Measurements from ENCODE around the gene RFX8. TPM values are rescaled to one million over a fixed set of nuclear protein-coding genes. Genes with fewer than 3 reads are reported as not detected.
A peak's percentile ranks its signal among the peaks of the same experiment; 100 is the strongest.

Gene RFX8
- total RNA-seq, 2 donors from 2014 or later: 2.1 to 2.2 TPM

DNA sequence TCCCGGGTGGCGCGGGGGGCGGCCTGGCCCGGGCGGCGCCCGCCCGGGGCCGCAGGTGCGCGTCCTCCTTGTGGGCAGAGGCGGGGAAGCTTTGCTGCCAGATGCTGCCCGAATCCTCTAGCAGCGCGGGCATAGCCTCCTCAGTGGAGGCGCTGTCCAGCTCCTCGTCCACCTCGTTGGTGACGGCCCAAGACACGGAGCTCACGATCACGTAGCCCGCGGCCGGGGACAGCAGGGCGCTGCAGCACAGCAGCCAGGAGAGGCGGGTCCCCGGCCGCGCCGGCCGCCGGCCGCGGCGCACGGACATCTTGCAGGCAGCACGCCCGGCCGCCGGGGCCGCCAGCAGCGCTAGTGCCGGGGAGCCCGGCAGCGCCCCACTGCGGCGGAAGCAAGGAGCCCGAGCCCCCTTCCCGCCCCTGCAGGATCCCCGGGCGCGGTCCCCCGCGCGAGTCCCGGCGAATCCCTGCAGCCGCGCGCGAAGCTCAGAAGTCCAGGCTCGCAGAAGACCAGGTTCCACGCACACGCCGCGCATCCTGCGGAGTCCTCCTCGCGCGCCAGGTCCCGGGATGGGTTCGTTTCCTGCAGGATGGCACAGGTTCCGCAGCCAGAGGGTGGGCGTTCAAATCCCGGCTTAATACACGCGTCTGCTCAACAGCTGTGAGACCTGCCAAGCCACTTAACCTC lies 87.6 kb downstream of the RFX8 start, which contains the start of gene CREG2:
Gene CREG2, minus strand, starts transcription at position 353 of the 684 bp plus-strand sequence. Its CDS starts 46 bp downstream, at position 307.
- Mint-ChIP-seq H3K27me3 (peaks cover 44 to 47% of the 10 kb centered on the region in 2 donors), H3K4me1 (ENCODE audit: low read depth in 2 of 2) (peaks cover 4% of the 10 kb centered on the region in 2 donors), H3K9me3 (no peaks in the 10 kb centered on the region), H3K4me3 (peak within 1 kb of the TSS; percentile 75), H3K27ac (no peak within 1 kb of the TSS), H3K36me3 (no peaks in the 10 kb centered on the region)
- ATAC-seq (peak; percentile 74 to 85), DNase-seq (ENCODE audit: low spot score) (no peak)

DNA sequence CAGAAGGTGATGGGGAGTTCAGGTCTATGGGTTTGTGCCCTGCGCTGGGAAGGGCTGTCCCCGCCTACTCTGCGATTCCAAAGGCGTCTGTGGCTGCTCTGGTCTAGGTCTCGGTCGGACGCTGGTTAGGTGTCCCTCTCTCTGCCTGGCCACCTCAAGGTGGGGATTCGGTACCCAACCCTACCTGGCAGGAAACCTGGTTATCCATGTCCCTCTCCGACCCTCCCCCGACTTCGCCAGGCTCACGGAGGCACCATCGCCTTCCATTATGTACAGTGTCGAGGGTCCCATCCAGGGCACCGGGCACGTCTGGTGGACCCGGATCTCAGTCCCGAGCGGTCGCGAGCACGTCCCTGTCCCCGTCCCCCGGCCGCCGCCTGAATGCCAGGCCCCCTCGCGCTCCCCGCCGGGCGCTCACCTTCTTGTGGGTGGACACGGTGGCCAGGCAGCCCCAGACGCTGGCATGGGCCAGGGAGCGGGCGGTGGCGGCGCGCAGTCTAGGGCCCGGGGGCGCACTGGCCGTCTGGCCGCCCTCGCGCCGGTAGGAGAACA lies 88.2 kb downstream of the RFX8 start:
- H3K4me3 Mint-ChIP-seq: peak overlapping the region; percentile 66
- H3K36me3 Mint-ChIP-seq: no peaks in the 10 kb centered on the region
- H3K27ac Mint-ChIP-seq: no peak overlapping the region
- DNase-seq (ENCODE audit: low spot score): no peak
- ATAC-seq: peak; percentile 51 to 54
- H3K27me3 Mint-ChIP-seq: peaks cover 44 to 46% of the 10 kb centered on the region in 2 donors
- peaks cover 4% of the 10 kb centered on the region in 2 donors for H3K4me1 Mint-ChIP-seq (ENCODE audit: low read depth in 2 of 2)
- H3K9me3 Mint-ChIP-seq: no peaks in the 10 kb centered on the region

DNA sequence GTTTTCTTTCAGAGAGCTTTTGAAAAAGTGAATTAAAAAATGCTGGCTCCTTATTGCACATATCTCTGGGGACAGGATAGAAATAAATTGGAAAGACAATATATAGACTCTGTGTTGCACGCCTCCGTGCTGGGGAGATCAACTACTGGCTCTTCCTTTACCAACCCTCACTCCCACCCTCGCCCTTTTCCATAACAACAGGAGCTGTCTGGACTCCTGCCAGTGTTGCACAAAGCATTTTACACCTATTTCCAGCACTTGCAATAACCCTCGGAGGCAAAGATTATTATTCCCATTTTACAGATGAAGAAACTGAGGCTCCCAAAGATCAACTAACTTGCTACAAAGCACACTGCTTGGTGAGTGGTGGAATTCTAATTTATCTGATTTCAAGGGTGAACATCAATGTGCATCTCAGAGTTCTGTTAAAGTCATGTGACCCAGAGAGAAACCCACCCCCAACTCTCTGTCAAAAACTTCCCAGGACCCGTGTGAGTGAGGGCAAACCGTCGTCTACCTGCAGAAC lies 91.8 kb downstream of the RFX8 start:
- Mint-ChIP-seq H3K9me3 (no peaks in the 10 kb centered on the region), H3K4me3 (no peak overlapping the region), H3K4me1 (ENCODE audit: low read depth in 2 of 2) (peaks cover 4% of the 10 kb centered on the region in 2 donors), H3K27me3 (peaks cover 26 to 30% of the 10 kb centered on the region in 2 donors), H3K36me3 (no peaks in the 10 kb centered on the region), H3K27ac (no peak overlapping the region)
- no peak for DNase-seq (ENCODE audit: low spot score)
- ATAC-seq: no peak

DNA sequence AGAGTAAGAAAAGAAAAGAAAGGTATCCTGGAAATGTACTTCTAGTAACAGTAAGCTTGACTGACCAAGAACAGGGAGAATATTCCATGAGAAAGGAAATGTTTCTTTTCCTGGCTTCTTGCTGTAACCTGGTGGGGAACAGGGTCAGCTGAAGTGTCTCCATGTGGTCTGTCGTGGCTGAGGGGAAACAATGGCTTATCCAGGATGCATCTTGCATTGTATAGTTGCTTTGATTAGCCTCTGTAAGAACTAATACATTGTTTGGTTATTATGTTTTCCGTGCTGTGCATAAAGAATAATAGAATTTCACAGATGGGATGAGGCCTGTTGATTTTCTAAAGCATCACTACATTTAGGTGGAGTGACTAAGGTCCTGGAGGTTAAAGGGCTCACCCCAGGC lies 92.5 kb downstream of the RFX8 start:
- H3K27me3 Mint-ChIP-seq: peaks cover 21 to 29% of the 10 kb centered on the region in 2 donors
- no peak overlapping the region for H3K4me3 Mint-ChIP-seq
- no peaks in the 10 kb centered on the region for H3K9me3 Mint-ChIP-seq
- no peak for ATAC-seq
- DNase-seq (ENCODE audit: low spot score): no peak
- no peaks in the 10 kb centered on the region for H3K36me3 Mint-ChIP-seq
- no peaks in the 10 kb centered on the region for H3K4me1 Mint-ChIP-seq (ENCODE audit: low read depth in 2 of 2)
- H3K27ac Mint-ChIP-seq: no peak overlapping the region

DNA sequence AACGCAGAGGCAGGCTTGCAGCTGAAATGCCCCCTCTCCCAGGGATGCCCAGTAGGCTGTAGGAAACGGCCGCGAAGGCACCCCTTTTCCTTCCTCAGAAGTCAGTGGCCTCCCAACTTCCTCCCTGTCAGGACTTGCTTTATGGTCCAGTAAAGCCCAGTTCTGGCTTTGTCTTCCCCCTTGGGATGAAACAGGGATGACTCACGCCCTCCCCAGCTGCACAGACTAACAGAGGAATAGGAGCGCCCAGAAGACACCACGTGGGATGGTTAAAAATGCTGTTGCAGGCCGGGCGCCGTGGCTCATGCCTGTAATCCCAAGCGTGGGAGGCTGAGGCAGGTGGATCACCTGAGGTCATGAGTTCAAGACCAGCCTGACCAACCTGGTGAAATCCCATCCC lies 94.5 kb downstream of the RFX8 start:
- ATAC-seq (no peak), DNase-seq (ENCODE audit: low spot score) (no peak)
- peaks cover 9 to 20% of the 10 kb centered on the region in 2 donors for H3K27me3 Mint-ChIP-seq
- H3K4me1 Mint-ChIP-seq (ENCODE audit: low read depth in 2 of 2): no peaks in the 10 kb centered on the region
- no peaks in the 10 kb centered on the region for H3K9me3 Mint-ChIP-seq
- H3K4me3 Mint-ChIP-seq: no peak overlapping the region
- no peaks in the 10 kb centered on the region for H3K36me3 Mint-ChIP-seq
- no peak overlapping the region for H3K27ac Mint-ChIP-seq

DNA sequence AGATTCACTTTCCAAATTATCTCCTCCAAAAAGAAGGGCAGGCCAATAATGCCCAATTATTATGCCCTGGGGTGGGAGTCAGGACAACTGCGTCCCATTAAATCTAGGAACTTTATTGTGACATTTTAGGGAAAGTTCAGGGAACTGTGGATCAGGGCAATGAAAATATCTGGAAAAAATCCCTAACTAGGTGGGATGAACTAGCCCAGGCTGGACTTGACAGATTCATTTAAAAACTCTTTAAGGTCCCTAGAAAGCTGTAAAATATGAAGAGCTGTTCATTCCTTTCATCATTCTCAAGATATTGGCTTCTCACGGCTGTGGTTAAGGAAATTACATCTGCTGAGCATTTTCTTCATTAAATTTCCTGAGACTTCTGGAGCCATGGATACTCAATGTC lies 95.8 kb downstream of the RFX8 start:
- Mint-ChIP-seq H3K27me3 (peaks cover 0 to 13% of the 10 kb centered on the region in 2 donors), H3K4me3 (no peak overlapping the region), H3K4me1 (ENCODE audit: low read depth in 2 of 2) (no peaks in the 10 kb centered on the region), H3K9me3 (no peaks in the 10 kb centered on the region), H3K27ac (no peak overlapping the region), H3K36me3 (no peaks in the 10 kb centered on the region)
- ATAC-seq: no peak
- no peak for DNase-seq (ENCODE audit: low spot score)

DNA sequence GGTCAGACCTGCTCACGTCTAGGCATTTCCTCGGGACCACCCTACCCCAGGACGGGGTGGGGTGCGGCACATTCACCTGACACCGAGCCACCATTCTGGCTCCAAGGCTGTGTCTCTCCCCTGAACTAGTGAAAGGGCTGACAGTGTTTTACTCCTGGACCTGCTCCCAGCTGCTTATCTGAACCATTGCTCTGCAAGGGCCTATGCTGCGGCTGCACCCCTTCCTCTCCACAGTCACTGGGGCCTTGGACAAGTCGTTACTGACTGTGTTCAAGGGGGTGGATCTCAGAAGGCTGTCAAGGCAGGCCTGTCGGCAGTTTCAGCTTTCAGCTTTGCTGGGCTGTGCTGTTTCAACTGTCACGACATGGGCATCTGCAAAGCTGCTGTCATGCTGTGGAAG lies 99.3 kb downstream of the RFX8 start:
- no peaks in the 10 kb centered on the region for H3K36me3 Mint-ChIP-seq
- H3K4me3 Mint-ChIP-seq: no peak overlapping the region
- ATAC-seq (no peak), DNase-seq (ENCODE audit: low spot score) (no peak)
- no peaks in the 10 kb centered on the region for H3K4me1 Mint-ChIP-seq (ENCODE audit: low read depth in 2 of 2)
- H3K27ac Mint-ChIP-seq: no peak overlapping the region
- peaks cover 0 to 9% of the 10 kb centered on the region in 2 donors for H3K27me3 Mint-ChIP-seq
- no peaks in the 10 kb centered on the region for H3K9me3 Mint-ChIP-seq

DNA sequence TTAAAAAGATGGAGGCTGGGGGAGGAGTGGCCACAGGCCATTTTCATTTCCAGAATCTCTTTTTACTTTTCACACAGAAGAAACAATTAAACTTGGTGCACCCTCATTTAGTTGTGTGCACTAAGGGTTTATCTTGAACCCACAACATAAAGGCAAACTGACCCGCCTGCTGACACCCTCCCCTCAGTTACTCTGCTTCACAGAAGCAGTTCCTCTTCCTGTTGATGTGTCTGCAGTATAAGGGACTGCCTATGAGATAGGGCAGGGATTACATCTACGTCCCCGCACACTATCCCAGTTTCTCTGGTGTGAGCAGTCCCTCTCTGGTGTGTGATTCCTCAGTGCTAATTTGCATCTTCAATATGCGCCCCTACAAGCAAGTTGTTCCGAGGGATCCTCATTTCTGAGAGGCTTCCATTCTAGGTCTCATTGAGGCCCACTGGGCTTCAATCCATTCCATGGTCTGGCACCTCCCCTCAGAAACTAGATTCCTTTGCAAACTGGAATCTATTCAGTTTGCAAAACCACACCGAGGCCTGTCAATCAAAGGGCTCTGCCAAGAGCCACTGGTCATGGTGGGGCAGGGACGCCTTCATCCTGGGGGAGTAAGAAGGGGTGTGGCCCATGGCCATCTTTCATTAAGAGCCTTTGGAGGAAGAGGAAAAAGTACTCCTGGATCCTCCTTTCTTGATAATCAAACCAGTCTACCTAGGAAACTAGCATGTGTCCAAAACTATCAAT lies 99.9 kb downstream of the RFX8 start:
- peak in 1 of 2 donors; percentile 13 for ATAC-seq
- H3K36me3 Mint-ChIP-seq: no peaks in the 10 kb centered on the region
- peaks cover 0 to 9% of the 10 kb centered on the region in 2 donors for H3K27me3 Mint-ChIP-seq
- H3K9me3 Mint-ChIP-seq: no peaks in the 10 kb centered on the region
- H3K4me3 Mint-ChIP-seq: no peak overlapping the region
- DNase-seq (ENCODE audit: low spot score): no peak
- no peak overlapping the region for H3K27ac Mint-ChIP-seq
- no peaks in the 10 kb centered on the region for H3K4me1 Mint-ChIP-seq (ENCODE audit: low read depth in 2 of 2)

DNA sequence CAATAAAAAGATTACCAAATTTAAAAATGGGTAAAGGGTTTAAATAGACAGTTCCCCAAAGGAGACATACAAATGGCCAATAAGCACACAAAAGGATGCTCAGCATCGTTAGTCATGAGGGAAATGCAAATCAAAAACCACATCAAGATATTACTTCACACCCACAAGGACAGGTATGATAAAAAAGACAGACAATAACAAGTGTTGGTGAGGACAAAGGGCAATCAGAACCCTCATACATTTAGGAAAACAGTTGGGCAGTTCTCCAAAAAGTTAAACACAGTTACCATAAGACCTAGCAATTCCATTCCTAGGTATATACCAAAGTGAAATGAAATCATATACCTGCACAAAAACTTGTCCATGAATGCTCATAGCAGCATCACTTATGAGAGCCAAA lies 102.1 kb downstream of the RFX8 start:
- Mint-ChIP-seq H3K36me3 (no peaks in the 10 kb centered on the region), H3K9me3 (no peaks in the 10 kb centered on the region)

DNA sequence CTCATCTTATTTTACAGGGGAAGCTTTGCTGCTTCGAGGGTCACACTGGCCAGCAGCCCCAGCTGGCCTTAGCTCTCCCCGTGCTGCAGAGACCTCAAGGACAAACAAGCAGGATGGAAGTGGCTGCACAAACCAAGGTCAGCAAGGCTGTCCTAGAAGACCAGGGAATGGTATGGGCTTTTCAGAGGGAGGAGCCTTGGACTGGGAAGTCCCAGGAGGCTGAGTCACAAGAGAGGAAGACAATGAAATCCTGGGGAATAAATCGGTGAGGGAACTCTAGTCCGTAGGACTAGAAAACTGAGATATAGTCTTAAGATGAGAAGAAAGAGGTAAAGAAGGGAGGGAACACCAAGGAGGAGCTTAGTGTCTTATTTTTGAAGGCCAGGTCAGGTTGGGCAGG lies 103.3 kb downstream of the RFX8 start:
- ATAC-seq: no peak
- H3K27ac Mint-ChIP-seq: no peak overlapping the region
- no peaks in the 10 kb centered on the region for H3K4me1 Mint-ChIP-seq (ENCODE audit: low read depth in 2 of 2)
- no peak overlapping the region for H3K4me3 Mint-ChIP-seq
- no peak for DNase-seq (ENCODE audit: low spot score)
- H3K9me3 Mint-ChIP-seq: no peaks in the 10 kb centered on the region
- peaks cover 0 to 6% of the 10 kb centered on the region in 2 donors for H3K27me3 Mint-ChIP-seq
- H3K36me3 Mint-ChIP-seq: no peaks in the 10 kb centered on the region

More for the DNA sequence above, 102.1 kb downstream of the RFX8 start:
- Mint-ChIP-seq H3K4me1 (ENCODE audit: low read depth in 2 of 2) (no peaks in the 10 kb centered on the region), H3K4me3 (no peak overlapping the region), H3K27me3 (peaks cover 0 to 6% of the 10 kb centered on the region in 2 donors), H3K27ac (no peak overlapping the region)
- DNase-seq (ENCODE audit: low spot score) (no peak), ATAC-seq (no peak)

DNA sequence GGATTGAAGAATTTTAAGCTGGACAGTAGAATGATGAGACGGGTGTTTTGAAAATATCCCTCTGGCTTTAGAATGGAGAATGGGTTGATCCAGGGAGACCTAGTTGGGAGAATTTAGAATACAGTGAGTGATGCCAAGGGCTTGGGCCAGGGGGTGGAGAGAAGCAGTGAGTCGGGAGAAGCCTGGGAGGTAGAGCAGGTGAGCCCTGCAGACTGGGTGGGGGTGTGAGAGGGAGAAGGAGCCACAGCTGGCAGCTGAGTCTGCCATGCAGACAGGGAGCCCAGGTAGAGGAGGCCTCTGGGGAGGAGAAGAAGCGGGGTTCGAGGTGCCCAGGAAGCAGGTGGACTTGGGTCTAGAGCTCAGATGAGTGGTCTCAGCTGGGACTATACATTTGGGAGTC lies 105.8 kb downstream of the RFX8 start:
- H3K9me3 Mint-ChIP-seq: no peaks in the 10 kb centered on the region
- H3K27ac Mint-ChIP-seq: no peak overlapping the region
- peaks cover 0 to 9% of the 10 kb centered on the region in 2 donors for H3K27me3 Mint-ChIP-seq
- ATAC-seq: peak in 1 of 2 donors; percentile 50
- DNase-seq (ENCODE audit: low spot score): no peak
- no peaks in the 10 kb centered on the region for H3K4me1 Mint-ChIP-seq (ENCODE audit: low read depth in 2 of 2)
- H3K36me3 Mint-ChIP-seq: no peaks in the 10 kb centered on the region
- H3K4me3 Mint-ChIP-seq: no peak overlapping the region

DNA sequence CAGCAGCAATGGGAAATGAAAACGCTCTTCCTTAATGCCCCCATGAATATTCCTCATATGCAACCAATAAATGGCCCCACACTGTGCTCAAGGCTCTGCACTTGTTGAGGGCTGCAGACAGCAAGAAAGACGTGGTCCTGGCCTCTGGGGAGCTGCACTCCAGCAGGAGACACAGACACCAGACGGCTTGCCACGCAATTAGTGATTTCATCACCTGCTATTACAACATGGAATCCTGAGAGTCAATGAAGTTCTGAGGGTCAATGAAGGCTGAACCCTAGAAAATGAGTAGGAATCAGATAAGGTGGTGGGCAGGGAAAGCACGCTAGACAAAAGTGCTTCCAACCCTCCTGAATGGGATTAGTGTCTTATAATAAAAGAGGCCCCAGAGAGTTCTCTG lies 106.5 kb downstream of the RFX8 start:
- ATAC-seq (no peak), DNase-seq (ENCODE audit: low spot score) (no peak)
- Mint-ChIP-seq H3K27ac (no peak overlapping the region), H3K4me3 (no peak overlapping the region), H3K9me3 (no peaks in the 10 kb centered on the region), H3K4me1 (ENCODE audit: low read depth in 2 of 2) (no peaks in the 10 kb centered on the region), H3K27me3 (peaks cover 0 to 9% of the 10 kb centered on the region in 2 donors), H3K36me3 (no peaks in the 10 kb centered on the region)

DNA sequence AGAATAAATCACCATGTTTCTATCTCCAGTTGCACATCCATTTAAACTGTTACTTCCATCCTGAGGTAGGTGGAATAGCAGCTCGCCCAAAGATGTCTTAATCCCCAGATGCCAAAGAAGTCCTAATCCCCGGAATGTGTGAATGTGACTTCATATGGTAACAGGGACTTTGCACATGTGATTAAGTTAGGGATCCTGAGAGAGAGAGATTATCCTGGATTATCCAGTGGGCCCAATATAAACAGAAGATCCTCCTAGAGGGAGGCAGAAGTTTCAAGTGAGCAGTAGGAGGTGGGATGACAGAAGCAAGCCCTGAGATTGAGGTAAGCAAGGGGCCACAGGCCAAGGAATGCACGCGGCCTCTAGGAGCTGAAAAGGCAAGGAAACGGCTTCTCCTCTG lies 107.4 kb downstream of the RFX8 start:
- H3K27me3 Mint-ChIP-seq: peaks cover 0 to 9% of the 10 kb centered on the region in 2 donors
- H3K4me3 Mint-ChIP-seq: no peak overlapping the region
- H3K9me3 Mint-ChIP-seq: no peaks in the 10 kb centered on the region
- H3K4me1 Mint-ChIP-seq (ENCODE audit: low read depth in 2 of 2): peaks cover 0 to 3% of the 10 kb centered on the region in 2 donors
- ATAC-seq: no peak
- H3K36me3 Mint-ChIP-seq: no peaks in the 10 kb centered on the region
- no peak for DNase-seq (ENCODE audit: low spot score)
- no peak overlapping the region for H3K27ac Mint-ChIP-seq

DNA sequence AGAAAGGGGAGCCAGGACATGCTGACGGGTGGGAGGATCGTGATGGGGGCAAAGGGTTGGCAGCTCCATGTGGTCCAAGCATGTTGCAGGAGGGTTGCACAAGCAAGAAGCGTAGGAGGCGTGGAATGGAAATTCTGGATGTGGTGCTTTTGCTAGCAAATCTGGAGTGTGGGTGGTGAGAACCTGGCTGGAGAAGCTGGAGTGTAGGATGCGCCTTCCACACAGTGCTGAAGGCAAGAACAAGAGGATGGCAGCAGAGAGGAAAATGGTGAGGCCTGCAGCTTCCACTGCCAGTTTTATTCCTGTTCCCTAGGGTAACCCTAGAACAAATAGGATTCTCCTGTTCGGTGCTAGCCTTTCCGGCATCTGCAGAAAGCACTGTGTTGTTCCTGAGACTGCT lies 110.0 kb downstream of the RFX8 start:
- Mint-ChIP-seq H3K27me3 (peaks cover 0 to 7% of the 10 kb centered on the region in 2 donors), H3K27ac (no peak overlapping the region), H3K4me1 (ENCODE audit: low read depth in 2 of 2) (peaks cover 10 to 19% of the 10 kb centered on the region in 2 donors), H3K4me3 (no peak overlapping the region), H3K9me3 (no peaks in the 10 kb centered on the region), H3K36me3 (no peaks in the 10 kb centered on the region)
- no peak for DNase-seq (ENCODE audit: low spot score)
- no peak for ATAC-seq
